Measurements from ENCODE around the gene AKR1C3.
"Not testable (repeated sequence)": the region's sequence is repeated elsewhere in the genome, so short reads cannot be mapped to it uniquely, and the experiment has no call there.

AKR1C3 gene

DNA sequence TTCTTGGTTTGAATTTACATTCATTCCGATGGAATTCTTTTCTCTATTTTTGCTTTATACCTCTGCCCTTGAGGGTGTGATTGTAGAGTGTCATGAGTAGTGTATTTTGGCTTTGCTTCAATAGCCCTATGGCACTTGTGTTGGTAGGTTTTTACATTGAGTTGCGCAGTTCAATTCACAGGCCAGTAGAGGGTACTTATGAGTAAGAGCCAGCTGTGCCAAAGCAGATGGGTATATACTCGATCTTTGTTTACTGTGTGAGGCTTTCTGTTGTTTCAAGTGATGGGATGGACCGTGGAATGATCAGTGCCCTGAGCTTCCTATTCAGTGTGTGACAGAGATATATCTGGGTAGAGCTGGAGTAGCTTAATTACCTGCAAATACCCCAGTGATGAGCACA lies 4.3 kb upstream of the AKR1C3 start:
- DNase-seq (ENCODE audit: low read depth): no peak

- no peak for DNase-seq (ENCODE audit: low read depth)
These were observed 3.7 kb upstream of the AKR1C3 start for GRCh38 chr10:5090551-5090950.

GRCh38 chr10:5091196-5091595 lies 3.0 kb upstream of the AKR1C3 start:
- DNase-seq (ENCODE audit: low read depth): no peak

DNA sequence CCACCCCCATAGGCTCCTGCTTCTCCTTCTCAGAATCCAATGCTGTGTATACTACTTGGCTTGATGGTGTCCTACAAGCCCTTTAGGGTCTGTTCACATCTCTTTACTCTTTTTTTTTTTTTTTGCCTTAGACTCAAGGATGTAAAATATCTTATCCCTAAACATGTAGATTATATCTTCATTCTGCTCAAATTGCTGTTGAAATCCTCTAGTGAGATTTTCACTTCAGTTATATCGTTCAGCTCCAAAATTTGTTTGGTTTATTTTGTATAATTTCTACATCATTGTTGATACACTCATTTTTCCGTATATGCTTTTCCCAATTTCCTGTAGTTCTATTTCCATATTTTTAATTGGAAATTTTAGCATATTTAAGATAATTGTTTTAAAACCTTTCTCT lies 1.8 kb upstream of the AKR1C3 start:
- DNase-seq (ENCODE audit: low read depth): no peak

- no peak for DNase-seq (ENCODE audit: low read depth)
These were observed 1.1 kb upstream of the AKR1C3 start for GRCh38 chr10:5092848-5093790.

DNA sequence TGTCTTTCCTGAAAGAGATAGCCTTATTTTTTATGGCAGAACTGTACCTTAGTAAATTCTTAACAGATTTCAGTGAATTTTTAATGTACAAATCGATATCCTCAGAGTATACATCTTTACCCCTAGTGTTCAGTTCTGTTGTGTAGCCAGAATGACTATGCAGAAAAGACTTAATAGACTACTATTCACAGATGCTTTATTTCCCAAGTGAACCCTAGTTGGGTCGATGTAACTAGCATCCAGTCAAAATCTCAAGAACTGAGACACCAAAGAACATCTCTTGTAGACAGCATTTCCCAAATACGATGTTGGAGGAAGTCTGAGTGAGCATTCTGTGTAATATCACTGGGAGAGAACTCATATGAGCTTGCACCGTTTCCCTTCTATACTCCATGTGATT lies 1.5 kb downstream of the AKR1C3 start:
- DNase-seq (ENCODE audit: low read depth): no peak

- no peak for DNase-seq (ENCODE audit: low read depth)
These were observed 1.9 kb downstream of the AKR1C3 start for GRCh38 chr10:5096108-5096507.

- DNase-seq (ENCODE audit: low read depth): not testable (repeated sequence)
These were observed 8.3 kb downstream of the AKR1C3 start for GRCh38 chr10:5102479-5102878.

DNA sequence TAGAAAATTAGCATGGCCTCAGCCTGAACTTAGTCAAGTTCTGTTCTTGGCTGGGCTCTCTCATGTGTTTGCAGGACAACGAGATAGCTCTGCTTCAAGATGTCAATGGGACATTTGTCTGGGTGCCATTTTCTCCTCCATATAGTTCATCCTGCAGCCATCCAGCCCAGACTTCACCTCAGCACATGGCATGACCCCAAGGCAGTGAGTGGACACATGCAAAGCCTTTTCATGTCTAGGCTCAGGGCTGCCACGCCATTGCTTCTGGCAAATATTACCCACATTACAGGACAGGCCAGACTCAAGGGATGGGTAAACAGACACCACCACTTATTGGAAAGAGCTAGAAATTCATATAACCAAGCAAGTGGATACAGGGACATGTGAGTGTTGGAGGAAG lies 9.3 kb downstream of the AKR1C3 start:
- DNase-seq (ENCODE audit: low read depth): no peak

GRCh38 chr10:5105626-5106025 lies 11.4 kb downstream of the AKR1C3 start:
- DNase-seq (ENCODE audit: low read depth): no peak

DNA sequence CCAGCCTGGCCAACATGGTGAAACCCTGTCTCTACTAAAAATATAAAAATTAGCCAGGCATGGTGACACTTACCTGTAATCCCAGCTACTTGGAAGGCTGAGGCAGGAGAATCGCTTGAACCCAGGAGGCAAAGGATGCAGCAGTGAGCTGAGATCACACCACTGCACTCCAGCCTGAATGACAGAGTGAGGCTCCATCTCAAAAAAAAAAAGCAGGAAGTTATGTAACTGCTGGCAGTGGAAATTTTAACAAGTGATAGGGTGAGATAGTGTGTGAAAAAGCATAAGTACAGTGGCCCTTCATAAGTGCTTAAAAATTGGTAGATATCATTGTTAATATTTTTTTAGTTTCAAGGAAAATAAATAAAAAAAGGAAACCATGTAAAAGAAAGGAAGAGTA lies 12.3 kb downstream of the AKR1C3 start:
- DNase-seq (ENCODE audit: low read depth): no peak

GRCh38 chr10:5107860-5108526 lies 13.8 kb downstream of the AKR1C3 start:
- DNase-seq (ENCODE audit: low read depth): no peak

GRCh38 chr10:5108658-5109416 lies 14.6 kb downstream of the AKR1C3 start:
- DNase-seq (ENCODE audit: low read depth): no peak

DNA sequence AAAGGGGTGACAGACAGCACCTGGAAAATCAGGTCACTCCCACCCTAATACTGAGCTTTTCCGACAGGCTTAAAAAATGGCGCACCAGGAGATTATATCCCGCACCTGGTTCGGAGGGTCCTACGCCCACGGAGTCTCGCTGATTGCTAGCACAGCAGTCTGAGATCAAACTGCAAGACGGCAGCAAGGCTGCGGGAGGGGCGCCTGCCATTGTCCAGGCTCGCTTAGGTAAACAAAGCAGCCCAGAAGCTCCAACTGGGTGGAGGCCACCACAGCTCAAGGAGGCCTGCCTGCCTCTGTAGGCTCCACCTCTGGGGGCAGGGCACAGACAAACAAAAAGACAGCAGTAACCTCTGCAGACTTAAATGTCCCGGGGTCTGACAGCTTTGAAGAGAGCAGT lies 15.6 kb downstream of the AKR1C3 start:
- not testable (repeated sequence) for DNase-seq (ENCODE audit: low read depth)

DNA sequence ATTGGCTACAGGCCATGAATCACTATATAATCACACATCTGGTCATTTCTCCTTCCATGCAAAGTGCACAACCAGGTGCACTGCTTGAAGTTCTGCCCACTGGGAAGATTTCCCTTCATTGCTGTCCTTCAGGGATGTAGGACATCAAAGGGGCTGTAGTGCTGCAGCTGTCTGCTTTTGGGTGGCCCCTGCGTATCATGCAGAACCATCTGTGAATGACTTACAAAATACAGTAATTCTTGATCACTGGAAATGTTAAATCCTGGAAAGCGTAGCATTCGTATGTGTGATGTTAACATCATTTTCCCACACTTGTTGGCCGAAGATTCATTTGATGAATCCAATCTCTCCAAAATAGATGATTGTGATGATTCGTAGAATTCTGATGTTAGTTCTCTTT lies 22.4 kb downstream of the AKR1C3 start:
- DNase-seq (ENCODE audit: low read depth): no peak

DNA sequence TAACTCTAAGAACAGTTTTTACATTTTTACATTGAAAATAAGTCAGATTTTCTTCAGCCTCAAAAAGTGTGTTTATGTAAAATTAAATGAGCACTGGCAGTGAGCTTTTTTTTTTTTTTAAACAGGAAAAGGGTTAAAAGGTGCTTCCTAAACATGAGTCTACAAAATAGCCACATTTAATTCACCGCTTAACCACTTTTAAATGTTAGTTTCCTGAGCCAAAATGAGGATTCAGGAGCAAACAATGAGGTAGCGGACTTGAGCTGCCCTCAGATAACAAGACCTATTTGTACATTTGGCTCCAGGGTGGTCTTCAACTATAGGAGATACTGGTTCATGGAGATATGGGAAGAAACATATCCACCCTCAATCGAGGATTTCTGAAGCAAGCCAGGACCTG lies 22.8 kb downstream of the AKR1C3 start:
- no peak for DNase-seq (ENCODE audit: low read depth)

DNA sequence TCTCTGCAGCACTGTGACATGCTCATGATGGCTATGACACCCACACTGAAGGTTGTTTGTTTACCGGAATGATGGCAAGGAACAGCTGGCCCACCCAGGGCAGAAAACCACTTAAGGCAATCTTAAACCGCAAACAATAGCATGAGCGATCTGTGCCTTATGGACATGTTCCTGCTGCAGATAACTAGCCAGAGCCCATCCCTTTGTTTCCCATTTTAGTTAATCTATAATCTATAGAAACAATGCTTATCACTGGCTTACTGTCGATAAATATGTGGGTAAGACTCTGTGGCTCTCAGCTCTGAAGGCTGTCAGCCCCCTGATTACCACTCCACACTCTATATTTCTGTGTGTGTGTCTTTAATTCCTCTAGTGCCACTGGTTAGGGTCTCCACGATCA lies 25.8 kb downstream of the AKR1C3 start:
- not testable (repeated sequence) for DNase-seq (ENCODE audit: low read depth)

DNA sequence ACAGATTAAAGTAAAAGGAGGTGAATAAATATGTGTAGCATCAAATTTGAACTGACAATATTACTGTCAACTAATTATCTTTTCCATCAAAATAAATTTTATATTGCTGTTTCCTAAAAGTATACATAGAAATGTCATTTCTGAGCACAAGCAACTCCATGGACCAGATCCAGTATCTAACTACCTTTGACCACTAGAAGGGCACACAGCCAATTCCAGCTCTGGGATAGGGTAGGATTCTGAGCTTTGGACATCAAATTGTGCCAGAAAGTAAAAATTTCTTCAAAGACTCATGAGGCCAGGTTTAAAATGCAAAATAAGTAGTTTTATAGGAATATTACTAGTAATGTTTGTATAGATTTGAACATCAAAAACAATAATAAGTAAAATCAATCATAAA lies 29.7 kb downstream of the AKR1C3 start:
- DNase-seq (ENCODE audit: low read depth): no peak

- DNase-seq (ENCODE audit: low read depth): no peak
These were observed 31.3 kb downstream of the AKR1C3 start for GRCh38 chr10:5125315-5126044.

DNA sequence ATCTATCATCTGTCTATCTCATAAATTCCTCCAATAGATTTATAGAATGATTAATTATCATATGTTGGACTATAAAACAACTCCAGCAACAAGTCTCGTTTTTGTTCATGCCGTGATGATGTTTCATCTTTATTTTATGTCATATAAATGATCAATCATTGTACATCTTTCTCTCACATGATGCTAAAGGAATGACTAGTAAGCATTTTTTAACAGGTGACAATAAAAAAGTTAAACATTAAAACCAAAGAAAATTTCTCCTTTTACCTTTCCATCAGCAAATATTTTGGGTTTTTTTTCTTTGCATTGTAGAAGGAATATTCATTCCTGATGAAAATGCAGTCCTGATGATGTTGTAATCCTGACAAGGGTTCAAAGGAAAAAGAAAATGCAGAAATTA lies 41.4 kb downstream of the AKR1C3 start:
- no peak for DNase-seq (ENCODE audit: low read depth)

DNA sequence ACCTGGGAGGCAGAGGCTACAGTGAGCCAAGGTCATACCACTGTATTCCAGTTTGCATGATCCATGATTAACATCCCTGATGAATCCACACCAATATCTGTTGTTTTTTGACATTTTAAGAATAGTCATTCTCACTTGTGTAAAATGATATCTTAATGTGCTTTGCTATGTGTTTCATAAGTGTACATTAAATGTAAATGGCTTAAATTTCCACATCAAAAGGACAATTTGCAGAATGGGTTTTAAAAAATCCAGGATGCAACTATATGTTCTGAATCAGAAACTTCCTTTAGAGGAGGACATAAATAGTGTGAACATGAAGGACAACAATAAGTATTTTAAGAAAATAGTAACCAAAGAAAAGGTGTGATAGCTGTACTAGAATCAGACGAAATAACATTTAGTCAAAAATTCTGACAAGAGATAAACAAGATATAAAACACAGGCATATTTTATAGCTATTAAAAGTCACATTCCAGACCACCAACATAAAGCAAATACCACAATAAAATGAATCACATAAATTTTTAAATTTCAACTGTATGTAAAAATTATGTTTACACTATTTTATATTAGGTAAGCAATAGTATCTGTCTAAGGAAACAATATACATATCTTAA lies 42.4 kb downstream of the AKR1C3 start:
- no peak for DNase-seq (ENCODE audit: low read depth)

DNA sequence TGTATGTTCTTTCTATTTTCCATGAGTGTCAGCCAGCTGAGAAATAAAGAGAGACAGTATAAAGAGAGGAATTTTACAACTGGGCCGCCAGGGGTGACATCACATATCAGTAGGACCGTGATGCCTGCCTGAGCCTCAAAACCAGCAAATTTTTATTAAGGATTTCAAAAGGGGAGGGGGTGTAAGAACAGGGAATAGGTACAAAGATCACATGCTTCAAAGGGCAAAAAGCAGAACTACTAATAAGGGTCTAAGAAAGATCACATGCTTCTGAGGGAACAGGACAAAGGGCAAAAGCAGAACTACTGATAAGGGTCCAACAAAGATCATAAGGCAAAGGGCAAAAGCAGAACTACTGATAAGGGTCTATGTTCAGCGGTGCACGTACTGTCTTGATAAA lies 43.5 kb downstream of the AKR1C3 start:
- DNase-seq (ENCODE audit: low read depth): not testable (repeated sequence)

Data from stimulated activated CD8-positive, alpha-beta memory T cell treated with anti-CD3 and anti-CD28 coated beads, Interleukin-7, amount 100 ng/mL, for 24 hours (primary cell).